Heart left ventricle (tissue), 16 donors: Measurements from ENCODE around the gene IER5. TPM values are rescaled to one million over a fixed set of nuclear protein-coding genes. Genes with fewer than 3 reads are reported as not detected.

Experiments
- ATAC-seq, 4 donors: fragments of 200-7000 bp; cut with Tn5 transposase; one replicate each; pipeline ENCODE4 v1.9.1; 2020 to 2022; ENCODE audit warnings: moderate library complexity in 4 of 4, mild to moderate bottlenecking in 3 of 4, moderate number of reproducible peaks in 1 of 4
- DNase-seq, 5 donors: peaks; one replicate each; pipeline ENCODE4 v3.0.0-alpha.2; 2020
- H3K27ac ChIP-seq, 12 donors: fragments of 200-600 bp; sonication (generic) in 4 of 12; one replicate each; pipeline versions ENCODE4 v1.5.0 to v1.8.0; 2016 to 2022; ENCODE audit warnings: mild to moderate bottlenecking in 2 of 12
- H3K27me3 ChIP-seq, 9 donors: fragments of 200-600 bp; sonication (generic) in 2 of 9; one replicate each; pipeline versions ENCODE4 v1.5.1 to v1.8.0; 2016 to 2022; ENCODE audit warnings: mild to moderate bottlenecking in 3 of 9
- H3K36me3 ChIP-seq, 9 donors: fragments of 200-600 bp; sonication (generic) in 2 of 9; one replicate each; pipeline versions ENCODE4 v1.5.0 to v1.8.0; 2018 to 2022; ENCODE audit warnings: mild to moderate bottlenecking in 2 of 9
- H3K4me1 ChIP-seq, 12 donors: fragments of 200-600 bp; sonication (generic) in 4 of 12; one replicate each; pipeline versions ENCODE4 v1.5.0 to v1.8.0; 2016 to 2022; ENCODE audit warnings: mild to moderate bottlenecking in 3 of 12
- H3K4me3 ChIP-seq, 12 donors: fragments of 200-600 bp; sonication (generic) in 4 of 12; one replicate each; pipeline versions ENCODE4 v1.5.0 to v1.8.0; 2017 to 2022; ENCODE audit warnings: mild to moderate bottlenecking in 9 of 12, moderate library complexity in 4 of 12
- H3K9me3 ChIP-seq, 12 donors: fragments of 200-600 bp; sonication (generic) in 4 of 12; one replicate each; pipeline versions ENCODE4 v1.5.0 to v1.8.0; 2016 to 2022; ENCODE audit warnings: mild to moderate bottlenecking in 1 of 12
- CTCF ChIP-seq, 12 donors: fragments of 200-600 bp; sonication (generic) in 4 of 12; IDR thresholded peaks; one replicate each; pipeline versions ENCODE4 v1.5.0 to v1.8.0; 2018 to 2022; ENCODE audit warnings: antibody characterized with exemption in 12 of 12, mild to moderate bottlenecking in 5 of 12
- POLR2A ChIP-seq, 2 donors: fragments of 450-650 bp; IDR thresholded peaks; one replicate each; pipeline ENCODE4 v1.6.1; 2017; ENCODE audit warnings: antibody characterized with exemption in 2 of 2, mild to moderate bottlenecking in 2 of 2, moderate library complexity in 2 of 2
- WGBS, 4 donors: extraction: QIAGEN DNeasy Blood & Tissue Kit in 2 of 4; methylation state at CpG; one replicate each; pipeline versions ENCODE4 v1.1.5 to v1.1.7; 2013 to 2018; 5-methylcytosine and 5-hydroxymethylcytosine counted together
- intact Hi-C, 10 donors: fragments of 100-400 bp; cut with DNase I; formaldehyde crosslinking; loops; one replicate each; pipeline versions ENCODE4 v1.11.1 to v1.14.2; 2022
- polyA plus RNA-seq, 2 donors: library from polyadenylated mRNA; stranded (reverse); fragments of 200-250 nt; gene quantifications; one replicate each; pipeline ENCODE4 v1.2.3, GENCODE V29; 2013
- total RNA-seq, 9 donors: library from RNA; depleted of rRNA in 2 of 9; stranded (reverse); fragments of >200 nt in 2 of 9; fragmentation: NEBNext Ultra II Directional in 3 of 9; extraction: Animal tissue kit (Norgen Biotek cat#: 25700) in 3 of 9; gene quantifications; one replicate each; pipeline versions ENCODE4 v1.1.0 to v1.2.4, GENCODE V29; 2016 to 2023
- donor health status: ischemic (EF 13 %, LVEDD 7.1; RV severe dilation, severe dysfunction).
- donor health status: healthy with polysubstance abuse.
- donor health status: DM: no; HTN: yes; CAD: no.
- donor health status: DM: no; HTN: no; CAD: no.
- donor health status: ischemic (EF 25% LVEDD 6.9; RV normal size, moderate dysfunction).
- donor health status: ischemic (EF 25% LVEDD 5.7; RV mildly dilated, moderate dysfunction).
- donor health status: healthy.
- donor health status: DM: yes; HTN: yes; CAD: no.
- donor health status: ischemic (EF 35%, LVEDD 5.7; RV mildly dilated, moderate dysfunction).
- donor health status: nonischemic (EF 11% LVEDD 7.7; RV severe dilation, severe dysfunction).
- donor health status: DM: yes; HTN: yes; CAD: no.
- donor health status: PGD.
- donor health status: ischemic (EF 29% LVEDD 5.4; RV normal size, mild dysfunction).
- donor health status: nonischemic (EF 23%, LVEDD 6.1; RV moderate dilation, normal function).

IER5 gene
- total and polyA plus RNA-seq, 11 donors: 12.8 to 23.4 (median 18.5) TPM

- TF ChIP-seq CTCF (IDR thresholded peaks at IDR 0.05) (no peak), POLR2A (IDR thresholded peaks at IDR 0.05) (no peak)
- Histone ChIP-seq H3K27me3 (peaks cover 0 to 5% (median 0%) of the 10 kb centered on the region in 9 donors), H3K4me3 (no peak overlapping the region), H3K9me3 (no peaks in the 10 kb centered on the region), H3K36me3 (no peaks in the 10 kb centered on the region), H3K27ac (no peak overlapping the region), H3K4me1 (peaks cover 0 to 10% (median 0%) of the 10 kb centered on the region in 12 donors)
- DNase-seq (no peak), ATAC-seq (no peak)
- WGBS, 4 donors: 78 to 85% (median 82%) methylated on average over 3 of the region's 3 CpGs
- intact Hi-C loops: no loop called here
Observed at GRCh38 chr1:181076852-181077251, 11.6 kb upstream of the IER5 start.

DNA sequence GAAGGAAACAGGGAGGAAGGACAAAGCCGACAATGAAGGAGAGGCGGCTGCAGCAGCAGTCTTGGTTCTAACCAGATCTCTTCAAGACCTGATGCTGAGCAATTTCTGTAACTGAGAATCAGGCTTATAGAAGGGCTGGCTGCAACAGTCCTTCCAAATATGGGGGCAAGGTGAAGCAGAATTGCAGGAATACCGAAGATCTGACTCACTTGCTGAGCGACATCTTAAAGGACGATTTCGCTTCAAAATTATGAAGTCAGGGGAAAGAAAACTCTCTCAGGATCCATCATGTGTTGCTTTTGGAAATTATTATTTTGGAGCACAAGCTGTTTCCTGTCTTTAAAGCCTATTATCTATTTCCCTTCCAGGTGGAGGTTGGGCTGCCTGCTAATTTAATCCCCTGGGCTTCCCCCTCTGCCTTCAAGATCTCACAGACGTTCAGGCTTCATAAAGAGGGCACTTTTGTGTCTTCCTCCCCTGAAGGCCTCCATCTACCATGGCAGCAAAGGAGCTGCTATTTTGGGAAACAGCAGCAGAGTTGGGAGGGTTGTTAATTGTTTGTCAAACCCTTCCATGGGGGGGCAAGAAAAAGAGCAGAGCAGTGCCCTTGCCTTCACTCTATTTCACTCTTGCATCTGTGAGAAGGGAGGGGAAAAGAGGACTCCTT, 10.8 kb upstream of the IER5 start:
- intact Hi-C loops: no loop called here
- H3K27ac ChIP-seq: no peak overlapping the region
- no peak for ATAC-seq

GRCh38 chr1:181079382-181079781, 9.1 kb upstream of the IER5 start:
- ATAC-seq (no peak), DNase-seq (no peak)
- Histone ChIP-seq H3K4me3 (no peak overlapping the region), H3K36me3 (no peaks in the 10 kb centered on the region), H3K27ac (no peak overlapping the region), H3K27me3 (peaks cover 0 to 5% (median 0%) of the 10 kb centered on the region in 9 donors), H3K4me1 (peaks cover 0 to 15% (median 2%) of the 10 kb centered on the region in 12 donors), H3K9me3 (no peaks in the 10 kb centered on the region)
- 87 to 97% (median 87%) methylated on average over 2 of the region's 2 CpGs for WGBS, 4 donors
- no peak for TF ChIP-seq POLR2A (IDR thresholded peaks at IDR 0.05)
- no peak for TF ChIP-seq CTCF (IDR thresholded peaks at IDR 0.05)
- intact Hi-C loops: no loop called here

More for the DNA sequence above, 10.8 kb upstream of the IER5 start:
- Histone ChIP-seq H3K4me3 (no peak overlapping the region), H3K36me3 (no peaks in the 10 kb centered on the region), H3K9me3 (no peaks in the 10 kb centered on the region), H3K4me1 (peaks cover 0 to 10% (median 0%) of the 10 kb centered on the region in 12 donors), H3K27me3 (peaks cover 0 to 5% (median 0%) of the 10 kb centered on the region in 9 donors)
- WGBS, 4 donors: 50 to 60% (median 59%) methylated on average over 7 of the region's 7 CpGs
- TF ChIP-seq POLR2A (IDR thresholded peaks at IDR 0.05) (no peak), CTCF (IDR thresholded peaks at IDR 0.05) (no peak)
- DNase-seq: no peak

GRCh38 chr1:181079920-181080319, 8.6 kb upstream of the IER5 start:
- 65 to 83% (median 75%) methylated on average over 4 of the region's 4 CpGs for WGBS, 4 donors
- no peak overlapping the region for H3K27ac ChIP-seq
- TF ChIP-seq POLR2A (IDR thresholded peaks at IDR 0.05) (no peak), CTCF (IDR thresholded peaks at IDR 0.05) (peak in 2 of 12 donors; percentile 5 to 11)
- intact Hi-C loops: loop anchor here in 3 of 10 donors (10.0 kb wide), 3 partner anchors 45 to 195 kb away; partner anchors contain the start of gene MR1 (in 1 of the 3)
- ATAC-seq: no peak
- H3K4me3 ChIP-seq: no peak overlapping the region
- no peaks in the 10 kb centered on the region for H3K9me3 ChIP-seq
- H3K4me1 ChIP-seq: peaks cover 0 to 17% (median 6%) of the 10 kb centered on the region in 12 donors
- H3K36me3 ChIP-seq: no peaks in the 10 kb centered on the region
- no peak for DNase-seq
- peaks cover 0 to 5% (median 0%) of the 10 kb centered on the region in 9 donors for H3K27me3 ChIP-seq
